K562 (cell line): ENCODE results near the gene SYT3. TPM values are rescaled to one million over a fixed set of nuclear protein-coding genes. Genes with fewer than 3 reads are reported as not detected.
A peak's percentile ranks its signal among the peaks of the same experiment; 100 is the strongest.

Source experiments
- BDP1 ChIP-seq: IDR thresholded peaks from 3 replicates; pipeline ENCODE4 v1.6.1; 2011; ENCODE audit not compliant: insufficient read length, insufficient read depth
- CBX3 ChIP-seq, 2 experiments: IDR thresholded peaks; 1 replicate in 1 of 2; 2 replicates in 1 of 2; pipeline ENCODE4 v1.6.1; 2012; ENCODE audit warnings: inconsistent platforms in 2 of 2, low read length in 2 of 2, borderline replicate concordance in 1 of 2, control low read depth in 1 of 2
- ETV5 ChIP-seq: sonication (generic); formaldehyde crosslinking; IDR thresholded peaks from 2 replicates; pipeline ENCODE4 v1.4.0; 2020; ENCODE audit warnings: low read depth, mild to moderate bottlenecking, missing genetic modification reagents
- FOXJ2 ChIP-seq: fragments of 200-800 bp; sonication (Bioruptor generic); IDR thresholded peaks from 2 replicates; pipeline ENCODE4 v1.6.1; 2016; ENCODE audit warnings: missing genetic modification characterization, missing compliant biosample characterization
- HNRNPL ChIP-seq: fragments of 200-400 bp; formaldehyde crosslinking; IDR thresholded peaks from 2 replicates; pipeline ENCODE4 v1.6.1; 2017; ENCODE audit warnings: low read depth, mild to moderate bottlenecking, low read length
- MAFG ChIP-seq: fragments of 450-650 bp; conservative IDR thresholded peaks from 2 replicates; pipeline ENCODE4 v1.6.1; 2016; ENCODE audit warnings: missing genetic modification characterization, missing compliant biosample characterization
- PHF20 ChIP-seq: fragments of 450-650 bp; IDR thresholded peaks from 2 replicates; pipeline ENCODE4 v1.6.1; 2018; ENCODE audit not compliant: partially characterized antibody
- SRSF1 ChIP-seq: fragments of 200-400 bp; formaldehyde crosslinking; IDR thresholded peaks from 2 replicates; pipeline ENCODE4 v1.6.1; 2017; ENCODE audit warnings: mild to moderate bottlenecking, low read depth, low read length, moderate library complexity
- ZNF274 ChIP-seq: IDR thresholded peaks from 2 replicates; pipeline ENCODE4 v1.6.1; 2011; ENCODE audit warnings: low read depth, mild to moderate bottlenecking, low read length, moderate library complexity, borderline replicate concordance
- polyA plus RNA-seq, 8 experiments: library from polyadenylated mRNA; depleted of rRNA in 4 of 8; stranded (reverse) in 5 of 8; unstranded in 3 of 8; fragments of >200 nt; fragmentation: Nextera tagmentation in 2 of 8; fragmentation: Illumina TruSeq in 1 of 8; extraction: Ambion mirVana in 2 of 8; extraction: Trizol in 1 of 8; gene quantifications; 2 replicates each; pipeline versions ENCODE4 v1.2.1 to v1.2.3, GENCODE V29; 2011 to 2014; ENCODE audit warnings: inconsistent platforms in 1 of 8, missing spikeins in 1 of 8
- total RNA-seq, 7 experiments: library from RNA; depleted of rRNA in 6 of 7; stranded (reverse); fragments of >200 nt in 6 of 7; fragmentation: Illumina TruSeq in 2 of 7; extraction: Trizol in 2 of 7; gene quantifications; 2 replicates each; pipeline versions ENCODE4 v1.2.1 to v1.2.3, GENCODE V29; 2011 to 2021; ENCODE audit warnings: low replicate concordance in 1 of 7
- TF ChIP-seq, protein P1 (sequence below): fragments of 450-650 bp; IDR thresholded peaks from 2 replicates; pipeline ENCODE4 v1.6.1; 2016; ENCODE audit warnings: low read depth, mild to moderate bottlenecking, moderate library complexity
- TF ChIP-seq, protein P2 (sequence below): sonication (generic); formaldehyde crosslinking; IDR thresholded peaks from 2 replicates; pipeline ENCODE4 v1.8.1; 2023; ENCODE audit warnings: mild to moderate bottlenecking, missing genetic modification reagents
- TF ChIP-seq, protein P3 (sequence below): fragments of 450-650 bp; IDR thresholded peaks from 2 replicates; pipeline ENCODE4 v1.6.1; 2016; ENCODE audit warnings: low read depth
- TF ChIP-seq, protein P4 (sequence below): sonication (generic); formaldehyde crosslinking; IDR thresholded peaks from 2 replicates; pipeline ENCODE4 v1.8.1; 2022; ENCODE audit warnings: missing genetic modification reagents

SYT3 gene
- total and polyA plus RNA-seq, 9 of the 15 experiments (the other 6 are each of a cell fraction or from before 2014, with no cell fraction given), result 0.36 to 2.0 (median 0.54) TPM; not detected in 2

DNA sequence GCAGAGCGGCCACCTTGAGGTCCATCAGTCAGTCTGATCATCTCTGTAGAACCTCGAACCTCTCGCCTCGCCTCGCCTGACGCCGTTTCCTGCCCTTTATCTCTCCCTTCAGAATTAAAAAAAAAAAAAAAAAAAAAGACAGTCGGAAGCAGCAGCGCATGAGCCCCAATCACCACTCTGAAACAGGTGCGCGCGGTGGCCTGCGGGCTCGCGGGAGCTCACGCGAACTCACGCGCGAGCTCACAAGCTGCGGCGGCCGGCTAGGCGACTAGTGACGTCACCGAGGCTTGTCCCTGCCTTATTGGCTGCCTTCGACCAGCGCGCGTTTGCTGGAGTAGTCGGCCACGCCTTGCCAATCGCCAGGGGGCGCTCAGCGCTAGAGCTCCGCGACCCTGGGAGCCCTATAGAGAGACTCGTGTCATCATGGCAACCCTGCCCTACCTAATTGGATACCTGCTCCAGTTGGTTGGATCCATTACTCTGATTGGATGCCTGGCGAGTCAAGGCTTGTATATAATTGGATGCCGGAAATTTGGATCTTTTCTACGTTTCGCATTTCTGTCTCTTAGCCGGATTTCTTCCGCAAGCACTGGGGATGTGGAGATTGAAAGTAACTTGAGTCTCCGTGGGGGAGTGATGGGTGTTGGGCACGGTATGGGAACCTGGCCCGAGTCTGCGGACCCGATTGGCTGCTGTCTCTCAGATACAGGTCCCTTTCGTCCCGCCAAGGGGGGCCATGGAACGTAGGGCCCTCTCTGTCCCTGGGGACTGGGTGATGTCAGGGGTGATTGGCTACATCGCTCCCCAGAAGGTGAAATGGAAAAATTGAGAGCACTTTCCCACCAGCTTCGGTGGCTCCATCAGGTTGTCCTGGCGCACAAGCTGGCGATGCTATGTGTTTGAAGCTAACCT is 31.6 kb downstream of the SYT3 start (continued):
- TF ChIP-seq, protein P1, sequence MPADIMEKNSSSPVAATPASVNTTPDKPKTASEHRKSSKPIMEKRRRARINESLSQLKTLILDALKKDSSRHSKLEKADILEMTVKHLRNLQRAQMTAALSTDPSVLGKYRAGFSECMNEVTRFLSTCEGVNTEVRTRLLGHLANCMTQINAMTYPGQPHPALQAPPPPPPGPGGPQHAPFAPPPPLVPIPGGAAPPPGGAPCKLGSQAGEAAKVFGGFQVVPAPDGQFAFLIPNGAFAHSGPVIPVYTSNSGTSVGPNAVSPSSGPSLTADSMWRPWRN, result peak; percentile 52; the same call in 1 of the 2 replicates
- TF ChIP-seq SRSF1 (no peak), CBX3 (IDR thresholded peaks at IDR 0.05; ENCODE audit: borderline replicate concordance in 1 of 2, low read length in 2 of 2) (peak in 1 of 2 experiments; percentile 50; a peak in 1 of 3 replicates), MAFG (no peak), PHF20 (peak; percentile 84), ZNF274 (no peak), FOXJ2 (tag) (no peak), HNRNPL (no peak), BDP1 (no peak), ETV5 (CRISPR knock-in tag) (peak; percentile 59; the same call in 1 of the 2 replicates)
- TF ChIP-seq, protein P2, sequence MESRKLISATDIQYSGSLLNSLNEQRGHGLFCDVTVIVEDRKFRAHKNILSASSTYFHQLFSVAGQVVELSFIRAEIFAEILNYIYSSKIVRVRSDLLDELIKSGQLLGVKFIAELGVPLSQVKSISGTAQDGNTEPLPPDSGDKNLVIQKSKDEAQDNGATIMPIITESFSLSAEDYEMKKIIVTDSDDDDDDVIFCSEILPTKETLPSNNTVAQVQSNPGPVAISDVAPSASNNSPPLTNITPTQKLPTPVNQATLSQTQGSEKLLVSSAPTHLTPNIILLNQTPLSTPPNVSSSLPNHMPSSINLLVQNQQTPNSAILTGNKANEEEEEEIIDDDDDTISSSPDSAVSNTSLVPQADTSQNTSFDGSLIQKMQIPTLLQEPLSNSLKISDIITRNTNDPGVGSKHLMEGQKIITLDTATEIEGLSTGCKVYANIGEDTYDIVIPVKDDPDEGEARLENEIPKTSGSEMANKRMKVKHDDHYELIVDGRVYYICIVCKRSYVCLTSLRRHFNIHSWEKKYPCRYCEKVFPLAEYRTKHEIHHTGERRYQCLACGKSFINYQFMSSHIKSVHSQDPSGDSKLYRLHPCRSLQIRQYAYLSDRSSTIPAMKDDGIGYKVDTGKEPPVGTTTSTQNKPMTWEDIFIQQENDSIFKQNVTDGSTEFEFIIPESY (CRISPR knock-in tag), result peak; percentile 79
- TF ChIP-seq, protein P3, sequence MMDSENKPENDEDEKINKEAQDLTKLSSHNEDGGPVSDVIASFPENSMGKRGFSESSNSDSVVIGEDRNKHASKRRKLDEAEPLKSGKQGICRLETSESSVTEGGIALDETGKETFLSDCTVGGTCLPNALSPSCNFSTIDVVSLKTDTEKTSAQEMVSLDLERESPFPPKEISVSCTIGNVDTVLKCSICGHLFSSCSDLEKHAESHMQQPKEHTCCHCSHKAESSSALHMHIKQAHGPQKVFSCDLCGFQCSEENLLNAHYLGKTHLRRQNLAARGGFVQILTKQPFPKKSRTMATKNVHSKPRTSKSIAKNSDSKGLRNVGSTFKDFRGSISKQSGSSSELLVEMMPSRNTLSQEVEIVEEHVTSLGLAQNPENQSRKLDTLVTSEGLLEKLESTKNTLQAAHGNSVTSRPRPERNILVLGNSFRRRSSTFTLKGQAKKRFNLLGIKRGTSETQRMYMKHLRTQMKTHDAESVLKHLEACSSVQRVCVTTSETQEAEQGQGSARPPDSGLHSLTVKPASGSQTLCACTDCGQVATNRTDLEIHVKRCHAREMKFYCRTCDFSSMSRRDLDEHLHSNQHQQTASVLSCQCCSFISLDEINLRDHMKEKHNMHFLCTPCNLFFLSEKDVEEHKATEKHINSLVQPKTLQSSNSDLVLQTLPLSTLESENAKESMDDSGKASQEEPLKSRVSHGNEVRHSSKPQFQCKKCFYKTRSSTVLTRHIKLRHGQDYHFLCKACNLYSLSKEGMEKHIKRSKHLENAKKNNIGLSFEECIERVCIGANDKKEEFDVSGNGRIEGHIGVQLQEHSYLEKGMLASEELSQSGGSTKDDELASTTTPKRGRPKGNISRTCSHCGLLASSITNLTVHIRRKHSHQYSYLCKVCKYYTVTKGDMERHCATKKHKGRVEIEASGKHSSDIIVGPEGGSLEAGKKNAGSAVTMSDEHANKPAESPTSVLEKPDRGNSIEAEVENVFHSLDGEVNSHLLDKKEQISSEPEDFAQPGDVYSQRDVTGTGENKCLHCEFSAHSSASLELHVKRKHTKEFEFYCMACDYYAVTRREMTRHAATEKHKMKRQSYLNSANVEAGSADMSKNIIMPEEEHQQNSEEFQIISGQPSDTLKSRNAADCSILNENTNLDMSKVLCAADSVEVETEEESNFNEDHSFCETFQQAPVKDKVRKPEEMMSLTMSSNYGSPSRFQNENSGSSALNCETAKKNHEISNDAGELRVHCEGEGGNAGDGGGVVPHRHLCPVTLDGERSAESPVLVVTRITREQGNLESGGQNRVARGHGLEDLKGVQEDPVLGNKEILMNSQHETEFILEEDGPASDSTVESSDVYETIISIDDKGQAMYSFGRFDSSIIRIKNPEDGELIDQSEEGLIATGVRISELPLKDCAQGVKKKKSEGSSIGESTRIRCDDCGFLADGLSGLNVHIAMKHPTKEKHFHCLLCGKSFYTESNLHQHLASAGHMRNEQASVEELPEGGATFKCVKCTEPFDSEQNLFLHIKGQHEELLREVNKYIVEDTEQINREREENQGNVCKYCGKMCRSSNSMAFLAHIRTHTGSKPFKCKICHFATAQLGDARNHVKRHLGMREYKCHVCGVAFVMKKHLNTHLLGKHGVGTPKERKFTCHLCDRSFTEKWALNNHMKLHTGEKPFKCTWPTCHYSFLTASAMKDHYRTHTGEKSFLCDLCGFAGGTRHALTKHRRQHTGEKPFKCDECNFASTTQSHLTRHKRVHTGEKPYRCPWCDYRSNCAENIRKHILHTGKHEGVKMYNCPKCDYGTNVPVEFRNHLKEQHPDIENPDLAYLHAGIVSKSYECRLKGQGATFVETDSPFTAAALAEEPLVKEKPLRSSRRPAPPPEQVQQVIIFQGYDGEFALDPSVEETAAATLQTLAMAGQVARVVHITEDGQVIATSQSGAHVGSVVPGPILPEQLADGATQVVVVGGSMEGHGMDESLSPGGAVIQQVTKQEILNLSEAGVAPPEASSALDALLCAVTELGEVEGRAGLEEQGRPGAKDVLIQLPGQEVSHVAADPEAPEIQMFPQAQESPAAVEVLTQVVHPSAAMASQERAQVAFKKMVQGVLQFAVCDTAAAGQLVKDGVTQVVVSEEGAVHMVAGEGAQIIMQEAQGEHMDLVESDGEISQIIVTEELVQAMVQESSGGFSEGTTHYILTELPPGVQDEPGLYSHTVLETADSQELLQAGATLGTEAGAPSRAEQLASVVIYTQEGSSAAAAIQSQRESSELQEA, result no peak
- TF ChIP-seq, protein P4, sequence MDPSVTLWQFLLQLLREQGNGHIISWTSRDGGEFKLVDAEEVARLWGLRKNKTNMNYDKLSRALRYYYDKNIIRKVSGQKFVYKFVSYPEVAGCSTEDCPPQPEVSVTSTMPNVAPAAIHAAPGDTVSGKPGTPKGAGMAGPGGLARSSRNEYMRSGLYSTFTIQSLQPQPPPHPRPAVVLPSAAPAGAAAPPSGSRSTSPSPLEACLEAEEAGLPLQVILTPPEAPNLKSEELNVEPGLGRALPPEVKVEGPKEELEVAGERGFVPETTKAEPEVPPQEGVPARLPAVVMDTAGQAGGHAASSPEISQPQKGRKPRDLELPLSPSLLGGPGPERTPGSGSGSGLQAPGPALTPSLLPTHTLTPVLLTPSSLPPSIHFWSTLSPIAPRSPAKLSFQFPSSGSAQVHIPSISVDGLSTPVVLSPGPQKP (CRISPR knock-in tag), result no peak
